WTC11 (cell line): ENCODE results near the gene TRUB1.

Source experiments
- ATF3 ChIP-seq: sonication (generic); formaldehyde crosslinking; conservative IDR thresholded peaks from 2 replicates; pipeline ENCODE4 v1.8.1; 2022; ENCODE audit warnings: mild to moderate bottlenecking, missing genetic modification reagents
- CTCF ChIP-seq: fragments of 200-600 bp; IDR thresholded peaks from 2 replicates; pipeline ENCODE4 v1.8.0; 2022; ENCODE audit warnings: antibody characterized with exemption
- GABPB1 ChIP-seq: sonication (generic); formaldehyde crosslinking; IDR thresholded peaks from 2 replicates; pipeline ENCODE4 v1.8.1; 2023; ENCODE audit warnings: mild to moderate bottlenecking, missing genetic modification reagents

DNA sequence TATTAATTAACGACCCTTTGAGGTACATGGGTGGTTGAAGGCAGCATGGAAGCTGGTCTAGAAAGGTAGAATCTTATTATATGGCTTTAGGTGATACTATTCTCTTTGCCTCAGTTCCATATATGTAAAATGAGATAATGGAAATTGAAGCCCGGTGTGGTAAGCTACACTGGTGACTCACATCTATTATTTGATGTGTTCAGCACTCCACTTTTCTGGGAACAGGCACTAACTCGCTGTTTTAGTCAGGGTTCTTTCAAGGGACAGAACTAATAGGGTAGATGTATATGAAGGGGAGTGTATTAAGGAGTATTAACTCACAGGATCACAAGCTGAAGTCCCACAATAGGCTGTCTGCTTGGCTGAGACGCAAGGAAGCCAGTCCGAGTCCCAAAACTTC, 4.4 kb upstream of the TRUB1 start:
- TF ChIP-seq CTCF (no peak), GABPB1 (CRISPR knock-in tag) (no peak), ATF3 (CRISPR knock-in tag) (no peak)
